ENCODE measurements around the gene SLC22A23. TPM values are rescaled to one million over a fixed set of nuclear protein-coding genes. Genes with fewer than 3 reads are reported as not detected.

Gene SLC22A23
- total RNA-seq, 1 experiment from 2014 or later = 6.8 TPM

- Histone ChIP-seq H3K27ac (ENCODE audit: insufficient read length, low read depth, low read length) (no peak overlapping the region), H3K23me2 (ENCODE audit: insufficient read length, low read depth, low read length, poor library complexity, severe bottlenecking) (no peaks in the 10 kb centered on the region), H2AFZ (ENCODE audit: low read length) (no peak overlapping the region), H2BK20ac (ENCODE audit: low read depth, low read length, poor library complexity, severe bottlenecking) (no peak overlapping the region), H3K4me2 (ENCODE audit: insufficient read depth, insufficient read length, low read length) (no peak overlapping the region), H4K20me1 (ENCODE audit: control insufficient read depth, insufficient read depth, insufficient read length) (no peaks in the 10 kb centered on the region), H3K9me3 (ENCODE audit: control insufficient read depth, low read depth, low read length) (no peaks in the 10 kb centered on the region), H4K8ac (replicated peaks; ENCODE audit: insufficient read length, low read depth, low read length) (no peak overlapping the region), H2AK5ac (ENCODE audit: insufficient read length, low read length) (no peak overlapping the region), H2BK120ac (ENCODE audit: low read depth, low read length, poor library complexity, severe bottlenecking) (no peak overlapping the region), H2BK12ac (ENCODE audit: insufficient read length, low read depth, low read length) (no peak overlapping the region), H4K91ac (ENCODE audit: insufficient read length, low read depth, low read length) (no peak overlapping the region), H3K79me2 (ENCODE audit: insufficient read depth, low read length) (no peaks in the 10 kb centered on the region), H4K5ac (ENCODE audit: insufficient read length, low read depth, low read length) (no peak overlapping the region), H3K56ac (ENCODE audit: insufficient read length, low read depth, low read length) (no peak overlapping the region), H3K9ac (ENCODE audit: extremely low read depth, insufficient read length, low read length) (no peak overlapping the region), H3K23ac (ENCODE audit: insufficient read length, low read depth, low read length) (no peak overlapping the region), H3K4me1 (ENCODE audit: insufficient read depth, low read length) (no peaks in the 10 kb centered on the region), H3K4ac (ENCODE audit: low read depth, low read length) (no peak overlapping the region), H2BK5ac (ENCODE audit: insufficient read length, low read length) (no peak overlapping the region), H2BK15ac (ENCODE audit: low read depth, low read length) (no peak overlapping the region), H3K14ac (ENCODE audit: insufficient read depth, low read length) (no peak overlapping the region), H3T11ph (ENCODE audit: low read length) (no peak overlapping the region), H3K18ac (ENCODE audit: insufficient read length, low read depth, low read length) (no peak overlapping the region), H3K27me3 (ENCODE audit: insufficient read depth, low read length) (no peaks in the 10 kb centered on the region), H3K79me1 (ENCODE audit: insufficient read depth, low read depth, low read length, poor library complexity, severe bottlenecking) (no peaks in the 10 kb centered on the region)
- H3K4me3 Mint-ChIP-seq = no peak overlapping the region
- no peaks in the 10 kb centered on the region for H3K9me3 Mint-ChIP-seq
- no peak overlapping the region for H3K27ac Mint-ChIP-seq
- WGBS (ENCODE audit: extremely low coverage, insufficient read length, low lambda C conversion rate) = no CpG with 5 or more reads among the region's 4 CpGs
- H3K36me3 Mint-ChIP-seq (ENCODE audit: insufficient read depth in 1 of 3, low read depth in 3 of 3) = peaks cover 15 to 40% (median 19%) of the 10 kb centered on the region in 3 experiments
- TF ChIP-seq CTCF (conservative IDR thresholded peaks at IDR 0.05) = no peak
- DNase-seq = no peak
- H3K27me3 Mint-ChIP-seq (ENCODE audit: low read depth) = no peaks in the 10 kb centered on the region
- H3K4me1 Mint-ChIP-seq = peaks cover 15 to 16% of the 10 kb centered on the region in 2 experiments
Observed at GRCh38 chr6:3291346-3291745, 165.5 kb downstream of the SLC22A23 start.
